K562 (cell line): ENCODE data around the gene ARID3A. TPM values are rescaled to one million over a fixed set of nuclear protein-coding genes. Genes with fewer than 3 reads are reported as not detected.

Source experiments
- BRF1 ChIP-seq: IDR thresholded peaks from 3 replicates; pipeline ENCODE4 v1.6.1; 2011; ENCODE audit warnings: borderline replicate concordance, mild to moderate bottlenecking; ENCODE audit not compliant: insufficient read length; ENCODE audit errors: extremely low read depth
- C11orf30 ChIP-seq: fragments of 450-650 bp; IDR thresholded peaks from 2 replicates; pipeline ENCODE4 v1.6.1; 2016; ENCODE audit warnings: low read depth, mild to moderate bottlenecking
- CREB5 ChIP-seq: fragments of 250-450 bp; sonication (Bioruptor Pico); IDR thresholded peaks from 2 replicates; pipeline ENCODE4 v1.5.0; 2020; ENCODE audit warnings: mild to moderate bottlenecking
- ELF1 ChIP-seq: fragments of 200-800 bp; sonication (Bioruptor generic); IDR thresholded peaks from 2 replicates; pipeline ENCODE4 v1.6.1; 2016; ENCODE audit warnings: missing genetic modification characterization, missing compliant biosample characterization
- GATA2 ChIP-seq: sonication (generic); formaldehyde crosslinking; IDR thresholded peaks from 2 replicates; pipeline ENCODE4 v1.4.0; 2020; ENCODE audit warnings: mild to moderate bottlenecking, missing genetic modification reagents
- GATAD2B ChIP-seq: fragments of 450-650 bp; IDR thresholded peaks from 2 replicates; pipeline ENCODE4 v1.6.1; 2017; ENCODE audit warnings: mild to moderate bottlenecking, borderline replicate concordance
- KLF13 ChIP-seq: fragments of 450-650 bp; IDR thresholded peaks from 2 replicates; pipeline ENCODE4 v1.6.1; 2016; ENCODE audit warnings: missing genetic modification characterization, low read depth, mild to moderate bottlenecking, missing compliant biosample characterization, moderate library complexity, borderline replicate concordance
- NFRKB ChIP-seq: fragments of 450-650 bp; IDR thresholded peaks from 2 replicates; pipeline ENCODE4 v1.6.1; 2016; ENCODE audit warnings: low read depth
- NR0B1 ChIP-seq: fragments of 450-650 bp; IDR thresholded peaks from one replicate; pipeline ENCODE4 v1.6.1; 2018; ENCODE audit warnings: mild to moderate bottlenecking, moderate library complexity; ENCODE audit not compliant: partially characterized antibody
- NR4A1 ChIP-seq, 2 experiments: fragments of 250-450 bp in 1 of 2; fragments of 450-650 bp in 1 of 2; sonication (Bioruptor Pico) in 1 of 2; IDR thresholded peaks; 2 replicates each; pipeline versions ENCODE4 v1.4.0 to v1.6.1; 2016 to 2020; ENCODE audit warnings: mild to moderate bottlenecking in 2 of 2, missing compliant biosample characterization in 1 of 2, missing genetic modification characterization in 1 of 2, moderate library complexity in 1 of 2
- PRMT5 ChIP-seq: sonication (generic); formaldehyde crosslinking; IDR thresholded peaks from 2 replicates; pipeline ENCODE4 v1.5.0; 2020; ENCODE audit warnings: missing genetic modification reagents
- RBM17 ChIP-seq: fragments of 200-400 bp; formaldehyde crosslinking; IDR thresholded peaks from 2 replicates; pipeline ENCODE4 v1.6.1; 2017; ENCODE audit warnings: low read depth, mild to moderate bottlenecking, low read length, borderline replicate concordance
- SMAD2 ChIP-seq: fragments of 150-350 bp; IDR thresholded peaks from 2 replicates; pipeline ENCODE4 v1.6.1; 2014; ENCODE audit warnings: low read depth, mild to moderate bottlenecking, low read length
- THRAP3 ChIP-seq: fragments of 450-650 bp; IDR thresholded peaks from 2 replicates; pipeline ENCODE4 v1.6.1; 2016; ENCODE audit warnings: mild to moderate bottlenecking, inconsistent platforms, borderline replicate concordance
- VEZF1 ChIP-seq: fragments of 200-800 bp; sonication (Bioruptor generic); IDR thresholded peaks from 2 replicates; pipeline ENCODE4 v1.6.1; 2017; ENCODE audit warnings: missing genetic modification characterization, missing compliant biosample characterization
- ZBTB33 ChIP-seq: sonication (generic); formaldehyde crosslinking; IDR thresholded peaks from 2 replicates; pipeline ENCODE4 v1.8.1; 2023; ENCODE audit warnings: mild to moderate bottlenecking, missing genetic modification reagents
- ZFP91 ChIP-seq: sonication (generic); formaldehyde crosslinking; IDR thresholded peaks from 2 replicates; pipeline ENCODE4 v1.8.0; 2022; ENCODE audit warnings: mild to moderate bottlenecking, missing genetic modification reagents
- ZNF12 ChIP-seq: sonication (generic); formaldehyde crosslinking; IDR thresholded peaks from 2 replicates; pipeline ENCODE4 v1.4.0; 2020; ENCODE audit warnings: mild to moderate bottlenecking, missing genetic modification reagents
- ZNF143 ChIP-seq: sonication (generic); formaldehyde crosslinking; IDR thresholded peaks from 2 replicates; pipeline ENCODE4 v1.9.0; 2022; ENCODE audit warnings: mild to moderate bottlenecking, missing genetic modification reagents
- ZNF780A ChIP-seq: fragments of 250-450 bp; sonication (Bioruptor Pico); IDR thresholded peaks from 2 replicates; pipeline ENCODE4 v1.5.0; 2021; ENCODE audit warnings: mild to moderate bottlenecking
- polyA plus RNA-seq, 8 experiments: library from polyadenylated mRNA; depleted of rRNA in 4 of 8; stranded (reverse) in 5 of 8; unstranded in 3 of 8; fragments of >200 nt; fragmentation: Nextera tagmentation in 2 of 8; fragmentation: Illumina TruSeq in 1 of 8; extraction: Ambion mirVana in 2 of 8; extraction: Trizol in 1 of 8; gene quantifications; 2 replicates each; pipeline versions ENCODE4 v1.2.1 to v1.2.3, GENCODE V29; 2011 to 2014; ENCODE audit warnings: inconsistent platforms in 1 of 8, missing spikeins in 1 of 8
- total RNA-seq, 7 experiments: library from RNA; depleted of rRNA in 6 of 7; stranded (reverse); fragments of >200 nt in 6 of 7; fragmentation: Illumina TruSeq in 2 of 7; extraction: Trizol in 2 of 7; gene quantifications; 2 replicates each; pipeline versions ENCODE4 v1.2.1 to v1.2.3, GENCODE V29; 2011 to 2021; ENCODE audit warnings: low replicate concordance in 1 of 7

ARID3A gene
- total and polyA plus RNA-seq, 9 of the 15 experiments (the other 6 are each of a cell fraction or from before 2014, with no cell fraction given) = 1.4 to 118 (median 31.2) TPM

GRCh38 chr19:907183-907853, 18.5 kb upstream of the ARID3A start (continued):
- peak; percentile 100 for TF ChIP-seq VEZF1 (CRISPR knock-in tag)
- no peak for TF ChIP-seq C11orf30
- no peak for TF ChIP-seq NR0B1
- TF ChIP-seq ZBTB33 (CRISPR knock-in tag) = no peak; the same call in none of the 2 replicates
- 0 out of 2 replicates have a peak, but pooled peaks have one; percentile 17 for TF ChIP-seq ZFP91
- peak; percentile 86 for TF ChIP-seq KLF13 (tag)
- TF ChIP-seq PRMT5 (CRISPR knock-in tag) = no peak
- peak; percentile 88; the same call in 1 of the 2 replicates for TF ChIP-seq GATAD2B
- TF ChIP-seq SMAD2 = no peak
- TF ChIP-seq NFRKB = 0 out of 2 replicates have a peak, but pooled peaks have one; percentile 12
- TF ChIP-seq ELF1 = no peak
- TF ChIP-seq ZNF143 (CRISPR knock-in tag) = no peak
- no peak for TF ChIP-seq NR4A1 (CRISPR knock-in tag; IDR thresholded peaks at IDR 0.05)
- peak; percentile 46; the same call in 1 of the 2 replicates for TF ChIP-seq NR4A1 (tag; IDR thresholded peaks at IDR 0.05)
- no peak for TF ChIP-seq THRAP3
- no peak for TF ChIP-seq BRF1
- TF ChIP-seq ZNF780A (CRISPR knock-in tag) = no peak
- no peak for TF ChIP-seq CREB5 (CRISPR knock-in tag)
- TF ChIP-seq GATA2 (CRISPR knock-in tag) = peak; percentile 87
- no peak for TF ChIP-seq ZNF12
- no peak for TF ChIP-seq RBM17
